Ascending aorta (tissue), 2 donors: Measurements from ENCODE around the gene TAMALIN. TPM values are rescaled to one million over a fixed set of nuclear protein-coding genes. Genes with fewer than 3 reads are reported as not detected.

ENCODE experiments used
- DNase-seq, 2 donors: peaks; one replicate each; pipeline ENCODE4 v3.0.0-alpha.2; 2019; ENCODE audit warnings: low spot score in 2 of 2
- H3K27ac ChIP-seq, 2 donors: fragments of 200-600 bp; sonication (generic); one replicate each; pipeline ENCODE4 v1.5.1; 2016 to 2017; ENCODE audit warnings: mild to moderate bottlenecking in 1 of 2
- H3K27me3 ChIP-seq: fragments of 200-600 bp; sonication (generic); one replicate; pipeline ENCODE4 v1.5.1; 2017
- H3K36me3 ChIP-seq, 2 donors: fragments of 200-600 bp; sonication (generic); one replicate each; pipeline ENCODE4 v1.5.1; 2016
- H3K4me1 ChIP-seq, 2 donors: fragments of 200-600 bp; sonication (generic); one replicate each; pipeline ENCODE4 v1.5.1; 2016 to 2017; ENCODE audit warnings: mild to moderate bottlenecking in 1 of 2
- H3K4me3 ChIP-seq, 2 donors: fragments of 200-600 bp; sonication (generic); one replicate each; pipeline ENCODE4 v1.5.1; 2016 to 2017; ENCODE audit warnings: mild to moderate bottlenecking in 1 of 2
- H3K9me3 ChIP-seq, 2 donors: fragments of 200-600 bp; sonication (generic); one replicate each; pipeline ENCODE4 v1.5.1; 2016
- CTCF ChIP-seq, 3 experiments: fragments of 200-600 bp in 2 of 3; fragments of 450-650 bp in 1 of 3; sonication (generic) in 2 of 3; IDR thresholded peaks; one replicate each; pipeline ENCODE4 v1.5.1; 2016 to 2019; ENCODE audit warnings: antibody characterized with exemption in 3 of 3, mild to moderate bottlenecking in 1 of 3, moderate library complexity in 1 of 3
- intact Hi-C: fragments of 100-400 bp; cut with DNase I; formaldehyde crosslinking; loops from one replicate; pipeline ENCODE4 v1.15.1; 2023
- total RNA-seq: library from RNA; depleted of rRNA; stranded (reverse); fragments of >200 nt; gene quantifications from one replicate; pipeline ENCODE4 v1.1.0, GENCODE V29; 2016

The TAMALIN gene
- total RNA-seq, 1 donor from 2014 or later: 32.6 TPM

- intact Hi-C loops: loop anchor here (2.0 to 10.0 kb wide), 2 partner anchors 209 to 1011 kb away; no protein-coding TSS in a partner anchor
- TF ChIP-seq CTCF (IDR thresholded peaks at IDR 0.05): no peak
- Histone ChIP-seq H3K27me3 (no peaks in the 10 kb centered on the region), H3K4me1 (peaks cover 8 to 46% of the 10 kb centered on the region in 2 donors), H3K9me3 (no peaks in the 10 kb centered on the region), H3K36me3 (no peaks in the 10 kb centered on the region), H3K27ac (peak overlapping the region; percentile 95 to 97), H3K4me3 (no peak overlapping the region)
- no peak for DNase-seq
Measured at GRCh38 chr12:52035926-52036325, 29.2 kb downstream of the TAMALIN start.

- H3K27ac ChIP-seq: peak overlapping the region; percentile 95 to 97
- peaks cover 8 to 50% of the 10 kb centered on the region in 2 donors for H3K4me1 ChIP-seq
- H3K9me3 ChIP-seq: no peaks in the 10 kb centered on the region
- peak; percentile 68 to 96 for DNase-seq
- no peaks in the 10 kb centered on the region for H3K36me3 ChIP-seq
- H3K4me3 ChIP-seq: peak overlapping the region; percentile 42 to 95
- intact Hi-C loops: loop anchor here (1.0 to 10.0 kb wide), 3 partner anchors 15 to 1010 kb away; partner anchors contain the start of gene NR4A1
- TF ChIP-seq CTCF (IDR thresholded peaks at IDR 0.05): no peak
- no peaks in the 10 kb centered on the region for H3K27me3 ChIP-seq
Measured at GRCh38 chr12:52036587-52037171, 29.9 kb downstream of the TAMALIN start.

GRCh38 chr12:52037248-52037861, 30.6 kb downstream of the TAMALIN start:
- intact Hi-C loops: loop anchor here (1.0 to 10.0 kb wide), 3 partner anchors 14 to 1009 kb away; partner anchors contain the start of gene NR4A1
- no peaks in the 10 kb centered on the region for H3K36me3 ChIP-seq
- H3K4me3 ChIP-seq: peak overlapping the region; percentile 87 to 95
- peak in 1 of 2 donors; percentile 90 for DNase-seq
- peak overlapping the region; percentile 96 to 99 for H3K27ac ChIP-seq
- no peaks in the 10 kb centered on the region for H3K9me3 ChIP-seq
- no peaks in the 10 kb centered on the region for H3K27me3 ChIP-seq
- peak in 1 of 3 experiments; percentile 10 for TF ChIP-seq CTCF (IDR thresholded peaks at IDR 0.05)
- H3K4me1 ChIP-seq: peaks cover 8 to 51% of the 10 kb centered on the region in 2 donors

- no peak for TF ChIP-seq CTCF (IDR thresholded peaks at IDR 0.05)
- Histone ChIP-seq H3K4me1 (peaks cover 13 to 57% of the 10 kb centered on the region in 2 donors), H3K27me3 (no peaks in the 10 kb centered on the region), H3K36me3 (no peaks in the 10 kb centered on the region), H3K4me3 (peak overlapping the region; percentile 87 to 95), H3K9me3 (no peaks in the 10 kb centered on the region), H3K27ac (peak overlapping the region; percentile 96 to 99)
- no peak for DNase-seq
- intact Hi-C loops: loop anchor here (10.0 kb wide), 1 partner anchor 206 kb away; no protein-coding TSS in a partner anchor
Measured at GRCh38 chr12:52038447-52038846, 31.7 kb downstream of the TAMALIN start.

GRCh38 chr12:52041035-52041434, 34.3 kb downstream of the TAMALIN start:
- Histone ChIP-seq H3K27ac (peak overlapping the region; percentile 96 to 99), H3K4me3 (no peak overlapping the region), H3K36me3 (peaks cover 0 to 8% of the 10 kb centered on the region in 2 donors), H3K27me3 (no peaks in the 10 kb centered on the region), H3K4me1 (peaks cover 10 to 58% of the 10 kb centered on the region in 2 donors), H3K9me3 (no peaks in the 10 kb centered on the region)
- TF ChIP-seq CTCF (IDR thresholded peaks at IDR 0.05): no peak
- DNase-seq: no peak
- intact Hi-C loops: loop anchor here (10.0 kb wide), 1 partner anchor 1184 kb away; no protein-coding TSS in a partner anchor
